Measurements from ENCODE around the gene GALNT7.

GRCh38 chr4:173237152-173237551, 68.5 kb downstream of the GALNT7 start:
- TF ChIP-seq, protein P1, sequence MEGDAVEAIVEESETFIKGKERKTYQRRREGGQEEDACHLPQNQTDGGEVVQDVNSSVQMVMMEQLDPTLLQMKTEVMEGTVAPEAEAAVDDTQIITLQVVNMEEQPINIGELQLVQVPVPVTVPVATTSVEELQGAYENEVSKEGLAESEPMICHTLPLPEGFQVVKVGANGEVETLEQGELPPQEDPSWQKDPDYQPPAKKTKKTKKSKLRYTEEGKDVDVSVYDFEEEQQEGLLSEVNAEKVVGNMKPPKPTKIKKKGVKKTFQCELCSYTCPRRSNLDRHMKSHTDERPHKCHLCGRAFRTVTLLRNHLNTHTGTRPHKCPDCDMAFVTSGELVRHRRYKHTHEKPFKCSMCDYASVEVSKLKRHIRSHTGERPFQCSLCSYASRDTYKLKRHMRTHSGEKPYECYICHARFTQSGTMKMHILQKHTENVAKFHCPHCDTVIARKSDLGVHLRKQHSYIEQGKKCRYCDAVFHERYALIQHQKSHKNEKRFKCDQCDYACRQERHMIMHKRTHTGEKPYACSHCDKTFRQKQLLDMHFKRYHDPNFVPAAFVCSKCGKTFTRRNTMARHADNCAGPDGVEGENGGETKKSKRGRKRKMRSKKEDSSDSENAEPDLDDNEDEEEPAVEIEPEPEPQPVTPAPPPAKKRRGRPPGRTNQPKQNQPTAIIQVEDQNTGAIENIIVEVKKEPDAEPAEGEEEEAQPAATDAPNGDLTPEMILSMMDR (conservative IDR thresholded peaks at IDR 0.05; ENCODE audit: low read depth, low read length), result no peak
- TF ChIP-seq EZH2 (IDR thresholded peaks at IDR 0.05; ENCODE audit: low read length, unreplicated experiment), result no peak
- no peak for TF ChIP-seq EZH2phosphoT487 (IDR thresholded peaks at IDR 0.05; ENCODE audit: borderline replicate concordance, low read length)

All from PC-3 (cell line).